Activated T-cell treated with anti-CD3 and anti-CD28 coated beads for 1 hour (primary cell): ENCODE results near the gene PHAX.
"Not testable (repeated sequence)": the region's sequence is repeated elsewhere in the genome, so short reads cannot be mapped to it uniquely, and the experiment has no call there.

Source experiments
- DNase-seq: peaks from one replicate; pipeline ENCODE4 v3.0.0-alpha.2; 2020; ENCODE audit warnings: low read depth

PHAX gene

DNA sequence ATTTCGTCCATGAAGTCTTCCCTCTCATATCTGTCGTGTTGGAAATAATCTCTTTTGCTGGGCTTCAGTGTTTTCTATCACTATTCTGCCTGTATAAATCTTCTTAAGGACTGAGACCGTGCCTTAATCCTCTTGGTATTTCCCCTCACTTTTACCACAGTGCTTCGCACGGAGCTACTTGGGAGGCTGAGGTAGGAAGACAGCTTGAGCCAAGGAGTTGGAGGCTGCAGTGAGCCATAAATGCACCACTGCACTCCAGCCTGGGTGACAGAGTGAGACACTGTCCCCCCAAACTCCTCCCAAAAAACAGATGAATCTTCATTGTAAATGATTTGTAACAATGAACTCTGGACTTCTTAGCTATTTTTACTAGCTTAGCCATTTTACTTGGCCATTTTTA is 57.8 kb downstream of the PHAX start:
- DNase-seq, result no peak

DNA sequence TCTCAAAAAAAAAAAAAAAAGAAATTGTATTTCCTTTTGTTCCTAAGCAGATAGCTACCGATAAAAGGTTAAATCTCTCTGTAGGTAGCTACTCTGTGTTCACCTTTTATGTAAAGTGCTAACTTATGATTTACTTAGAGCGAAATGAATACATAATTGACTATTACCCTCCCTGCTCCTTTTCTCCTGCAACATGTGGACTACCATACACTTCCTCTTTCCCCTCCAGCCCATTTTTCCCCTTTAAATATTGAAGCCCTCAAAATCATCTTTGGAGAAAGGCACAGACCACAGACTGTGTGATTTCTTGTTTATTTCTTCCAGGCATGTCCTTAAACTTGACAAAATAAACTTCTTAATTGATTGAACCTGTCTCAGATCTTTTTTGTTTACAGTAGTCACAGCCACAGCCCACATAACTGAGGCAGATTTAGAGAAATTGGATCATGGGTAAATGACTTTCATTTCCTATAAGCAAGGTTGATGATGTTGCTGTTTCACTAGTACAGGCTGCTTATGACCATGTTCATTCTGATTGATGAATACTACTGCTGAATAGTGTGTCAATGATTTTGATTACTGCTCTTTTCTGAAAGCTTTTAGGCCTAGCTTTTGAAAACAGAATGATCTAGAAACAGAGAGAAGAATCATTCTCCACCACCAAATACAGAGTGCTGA is 59.2 kb downstream of the PHAX start:
- no peak for DNase-seq

DNA sequence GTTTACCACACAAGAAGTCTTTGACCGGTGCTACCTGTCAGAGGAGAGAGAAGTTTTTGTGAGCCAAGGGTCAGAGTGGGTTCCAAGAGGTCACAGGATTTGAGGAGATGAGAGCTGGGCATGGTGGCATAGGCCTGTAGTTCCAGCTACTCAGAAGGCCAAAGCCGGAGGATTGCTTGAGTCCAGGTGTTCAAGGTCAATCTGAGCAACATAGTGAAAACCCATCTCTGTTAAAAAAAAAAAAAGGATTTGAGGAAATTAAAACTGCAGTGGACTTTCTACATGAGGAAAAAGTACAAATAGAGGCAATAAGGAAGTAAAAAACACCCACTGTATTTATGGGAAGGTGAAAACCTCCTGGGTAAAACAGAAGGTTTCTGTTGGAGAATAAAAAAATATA is 63.8 kb downstream of the PHAX start:
- no peak for DNase-seq

DNA sequence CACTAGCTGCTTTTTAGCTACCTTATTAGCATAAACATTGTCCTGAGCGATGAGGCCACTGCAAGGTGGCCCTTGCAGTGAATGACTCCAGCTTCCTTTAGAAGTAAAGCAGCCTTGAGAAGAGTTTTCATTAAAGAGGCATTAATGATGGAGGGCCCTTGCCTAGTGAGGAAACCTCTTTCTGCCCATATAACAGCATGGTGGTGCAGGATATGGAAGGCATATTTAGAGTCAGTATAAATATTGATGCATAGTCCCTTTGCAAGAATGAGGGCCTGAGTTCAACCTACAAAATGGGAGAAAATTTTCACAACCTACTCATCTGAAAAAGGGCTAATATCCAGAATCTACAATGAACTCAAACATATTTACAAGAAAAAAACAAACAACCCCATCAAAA is 69.4 kb downstream of the PHAX start:
- not testable (repeated sequence) for DNase-seq

DNA sequence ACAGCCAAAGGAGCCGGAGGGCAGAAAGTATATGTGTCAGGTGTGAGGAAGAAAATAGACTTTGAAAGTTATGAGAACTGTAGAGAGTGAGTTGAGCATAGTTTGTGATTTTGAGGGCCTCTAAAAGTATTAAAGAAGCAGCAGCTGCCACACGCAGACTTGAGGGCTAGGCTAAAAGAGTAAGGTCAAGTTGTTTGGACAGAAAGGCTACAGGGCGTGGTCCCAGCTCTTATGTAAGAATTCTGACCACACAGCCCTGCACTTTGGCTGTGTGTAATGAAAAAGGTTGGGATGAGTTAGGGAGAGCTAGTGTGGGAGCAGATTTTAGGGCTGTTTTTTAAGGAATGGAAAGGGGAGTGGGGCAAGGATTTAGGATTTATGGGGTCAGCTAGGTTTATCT is 70.9 kb downstream of the PHAX start:
- not testable (repeated sequence) for DNase-seq

DNA sequence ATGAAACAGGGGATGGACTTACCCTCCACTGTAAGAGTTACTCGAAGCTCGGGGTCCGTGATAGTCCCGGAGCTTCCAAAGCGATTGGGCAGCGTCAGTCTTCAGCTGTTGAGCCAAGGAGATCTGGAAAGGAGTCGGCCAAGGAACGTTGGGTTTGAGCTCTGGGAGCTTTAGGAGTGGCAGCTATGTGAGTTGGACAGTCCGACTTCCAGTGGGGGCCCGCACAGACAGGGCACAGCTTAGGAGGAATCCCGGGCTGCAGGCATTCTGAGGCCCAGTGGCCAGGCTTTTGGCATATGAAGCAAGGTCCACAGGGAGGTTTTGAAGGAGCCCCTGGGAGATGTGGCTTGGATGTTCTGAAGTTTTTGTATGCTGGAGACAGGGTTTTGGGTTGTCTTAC is 72.7 kb downstream of the PHAX start:
- no peak for DNase-seq

DNA sequence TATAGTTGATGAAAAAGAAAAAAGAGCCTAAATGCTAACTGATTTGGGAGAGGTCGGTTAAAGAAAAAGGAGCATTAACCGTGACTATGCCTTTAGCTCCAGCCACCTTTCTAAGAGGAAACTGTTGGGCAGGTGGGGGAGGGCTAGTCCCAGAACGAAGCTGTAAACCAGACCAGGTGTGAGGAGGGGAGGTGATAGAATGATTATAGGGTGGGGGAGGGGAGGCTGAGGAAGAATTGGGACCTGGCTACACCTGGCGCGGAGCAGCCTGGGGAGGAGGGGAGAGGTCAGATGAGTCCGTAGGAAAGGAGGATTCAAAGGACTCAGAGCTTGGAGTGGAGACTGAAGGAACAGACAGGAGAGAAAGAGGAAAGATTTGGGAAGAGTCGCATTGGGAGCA is 73.4 kb downstream of the PHAX start:
- DNase-seq, result no peak

DNA sequence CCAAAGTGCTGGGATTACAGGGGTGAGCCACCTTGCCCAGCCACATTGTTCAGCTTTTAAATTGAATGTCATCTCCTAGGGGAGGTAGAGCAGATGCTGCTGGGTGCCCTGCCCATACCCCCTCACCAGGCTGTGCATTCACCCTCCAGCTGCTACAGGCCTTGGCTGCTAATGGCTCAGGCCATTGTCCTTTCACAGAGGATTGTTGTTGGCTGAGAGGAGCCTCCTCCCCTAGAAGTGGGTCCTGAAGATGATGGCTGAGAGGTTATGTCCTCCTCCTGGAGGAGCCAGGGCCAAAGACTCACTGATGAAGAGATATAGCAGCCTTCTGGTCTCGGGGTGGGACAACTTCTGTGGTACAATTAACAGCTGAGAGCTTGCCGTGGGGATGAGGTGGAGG is 74.6 kb downstream of the PHAX start:
- DNase-seq, result no peak

DNA sequence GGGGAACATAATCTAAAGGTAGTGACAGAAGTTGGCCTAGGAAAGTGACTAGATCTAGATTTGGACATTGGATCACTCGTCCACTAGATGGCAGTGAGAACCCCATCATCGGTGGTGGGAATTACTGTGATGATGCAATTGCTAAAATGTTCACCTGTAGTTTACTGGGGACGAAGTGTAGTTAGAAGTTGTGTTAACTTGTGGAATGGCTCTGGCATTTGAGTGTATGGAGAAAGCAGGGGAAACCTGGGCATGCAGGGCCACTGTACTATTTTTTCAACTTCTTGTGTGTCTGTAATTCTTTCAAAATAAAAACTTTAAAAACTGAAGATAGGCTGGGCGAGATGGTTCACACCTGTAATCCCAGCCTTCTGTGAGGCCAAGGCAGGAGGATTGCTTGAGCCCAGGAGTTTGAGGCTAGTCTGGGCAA is 75.5 kb downstream of the PHAX start:
- DNase-seq, result peak; percentile 45
